HG03103 (cell line): ENCODE data around the gene LSM14A.
A peak's percentile ranks its signal among the peaks of the same experiment; 100 is the strongest.
"Not testable (repeated sequence)": the region's sequence is repeated elsewhere in the genome, so short reads cannot be mapped to it uniquely, and the experiment has no call there.

ENCODE experiments used
- ATAC-seq: cut with Tn5 transposase; IDR thresholded peaks from one replicate; pipeline ENCODE4 v1.9.1; 2021; ENCODE audit warnings: low read depth; ENCODE audit not compliant: unreplicated experiment

LSM14A gene

GRCh38 chr19:34189199-34189916, 17.1 kb downstream of the LSM14A start:
- no peak for ATAC-seq

GRCh38 chr19:34189917-34190425, 17.7 kb downstream of the LSM14A start:
- no peak for ATAC-seq

GRCh38 chr19:34191355-34191962, 19.2 kb downstream of the LSM14A start:
- ATAC-seq = no peak

- no peak for ATAC-seq
These were observed 21.1 kb downstream of the LSM14A start for GRCh38 chr19:34193439-34193838.

GRCh38 chr19:34193876-34194275, 21.6 kb downstream of the LSM14A start:
- ATAC-seq = no peak

GRCh38 chr19:34201133-34201532, 28.8 kb downstream of the LSM14A start:
- no peak for ATAC-seq

GRCh38 chr19:34205324-34205723, 33.0 kb downstream of the LSM14A start:
- not testable (repeated sequence) for ATAC-seq

- ATAC-seq = no peak
These were observed 36.1 kb downstream of the LSM14A start for GRCh38 chr19:34208291-34208884.

- no peak for ATAC-seq
These were observed 37.4 kb downstream of the LSM14A start for GRCh38 chr19:34209726-34210125.

GRCh38 chr19:34213283-34213682, 41.0 kb downstream of the LSM14A start:
- no peak for ATAC-seq

GRCh38 chr19:34214040-34214439, 41.7 kb downstream of the LSM14A start:
- no peak for ATAC-seq

GRCh38 chr19:34215006-34215665, 42.8 kb downstream of the LSM14A start:
- ATAC-seq = no peak

- ATAC-seq = no peak
These were observed 43.3 kb downstream of the LSM14A start for GRCh38 chr19:34215666-34216038.

- not testable (repeated sequence) for ATAC-seq
These were observed 44.5 kb downstream of the LSM14A start for GRCh38 chr19:34216745-34217219.

- ATAC-seq = peak; percentile 67
These were observed 45.9 kb downstream of the LSM14A start for GRCh38 chr19:34217952-34218817.

- ATAC-seq = no peak
These were observed 46.5 kb downstream of the LSM14A start for GRCh38 chr19:34218818-34219164.

- no peak for ATAC-seq
These were observed 48.3 kb downstream of the LSM14A start for GRCh38 chr19:34220472-34221063.

- ATAC-seq = no peak
These were observed 50.1 kb downstream of the LSM14A start for GRCh38 chr19:34222386-34222785.

GRCh38 chr19:34224996-34225658, 52.8 kb downstream of the LSM14A start:
- no peak for ATAC-seq
